Fibroblast of pulmonary artery (primary cell): ENCODE measurements around the gene HJV.
A peak's percentile ranks its signal among the peaks of the same experiment; 100 is the strongest.
"Not testable (repeated sequence)": the region's sequence is repeated elsewhere in the genome, so short reads cannot be mapped to it uniquely, and the experiment has no call there.

Experiments
- DNase-seq: peaks from one replicate; pipeline ENCODE4 v3.0.0-alpha.2; 2010; ENCODE audit warnings: low read depth
- H3K4me3 ChIP-seq: replicated peaks from 2 replicates; pipeline ENCODE4 v1.5.1; 2011; ENCODE audit warnings: low read depth, mild to moderate bottlenecking, control low read depth, low read length, moderate library complexity
- TF ChIP-seq, protein P1 (sequence below): IDR thresholded peaks from 2 replicates; pipeline ENCODE4 v1.5.1; 2011; ENCODE audit warnings: mild to moderate bottlenecking, control low read depth, low read length, inconsistent platforms; ENCODE audit errors: missing control alignments

Gene HJV

DNA sequence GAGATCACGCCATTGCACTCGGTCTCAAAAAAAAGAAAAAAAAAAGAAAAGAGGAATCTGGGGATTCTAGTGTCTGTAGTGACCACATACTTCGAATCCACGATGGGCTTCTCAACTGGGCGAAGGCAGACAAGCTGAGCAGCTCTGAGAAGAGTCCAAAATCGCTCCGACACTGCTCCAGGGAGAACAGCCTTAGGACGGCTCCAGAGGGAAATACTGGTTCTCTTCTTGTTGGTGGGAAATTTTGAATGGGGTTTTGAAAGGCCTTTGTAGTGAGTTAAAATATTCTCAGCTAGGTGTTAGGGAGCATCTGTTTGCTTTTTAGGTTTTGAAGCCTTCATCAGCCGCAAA, 18.3 kb upstream of the HJV start:
- TF ChIP-seq, protein P1, sequence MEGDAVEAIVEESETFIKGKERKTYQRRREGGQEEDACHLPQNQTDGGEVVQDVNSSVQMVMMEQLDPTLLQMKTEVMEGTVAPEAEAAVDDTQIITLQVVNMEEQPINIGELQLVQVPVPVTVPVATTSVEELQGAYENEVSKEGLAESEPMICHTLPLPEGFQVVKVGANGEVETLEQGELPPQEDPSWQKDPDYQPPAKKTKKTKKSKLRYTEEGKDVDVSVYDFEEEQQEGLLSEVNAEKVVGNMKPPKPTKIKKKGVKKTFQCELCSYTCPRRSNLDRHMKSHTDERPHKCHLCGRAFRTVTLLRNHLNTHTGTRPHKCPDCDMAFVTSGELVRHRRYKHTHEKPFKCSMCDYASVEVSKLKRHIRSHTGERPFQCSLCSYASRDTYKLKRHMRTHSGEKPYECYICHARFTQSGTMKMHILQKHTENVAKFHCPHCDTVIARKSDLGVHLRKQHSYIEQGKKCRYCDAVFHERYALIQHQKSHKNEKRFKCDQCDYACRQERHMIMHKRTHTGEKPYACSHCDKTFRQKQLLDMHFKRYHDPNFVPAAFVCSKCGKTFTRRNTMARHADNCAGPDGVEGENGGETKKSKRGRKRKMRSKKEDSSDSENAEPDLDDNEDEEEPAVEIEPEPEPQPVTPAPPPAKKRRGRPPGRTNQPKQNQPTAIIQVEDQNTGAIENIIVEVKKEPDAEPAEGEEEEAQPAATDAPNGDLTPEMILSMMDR = no peak
- DNase-seq = no peak
- no peak overlapping the region for H3K4me3 ChIP-seq

DNA sequence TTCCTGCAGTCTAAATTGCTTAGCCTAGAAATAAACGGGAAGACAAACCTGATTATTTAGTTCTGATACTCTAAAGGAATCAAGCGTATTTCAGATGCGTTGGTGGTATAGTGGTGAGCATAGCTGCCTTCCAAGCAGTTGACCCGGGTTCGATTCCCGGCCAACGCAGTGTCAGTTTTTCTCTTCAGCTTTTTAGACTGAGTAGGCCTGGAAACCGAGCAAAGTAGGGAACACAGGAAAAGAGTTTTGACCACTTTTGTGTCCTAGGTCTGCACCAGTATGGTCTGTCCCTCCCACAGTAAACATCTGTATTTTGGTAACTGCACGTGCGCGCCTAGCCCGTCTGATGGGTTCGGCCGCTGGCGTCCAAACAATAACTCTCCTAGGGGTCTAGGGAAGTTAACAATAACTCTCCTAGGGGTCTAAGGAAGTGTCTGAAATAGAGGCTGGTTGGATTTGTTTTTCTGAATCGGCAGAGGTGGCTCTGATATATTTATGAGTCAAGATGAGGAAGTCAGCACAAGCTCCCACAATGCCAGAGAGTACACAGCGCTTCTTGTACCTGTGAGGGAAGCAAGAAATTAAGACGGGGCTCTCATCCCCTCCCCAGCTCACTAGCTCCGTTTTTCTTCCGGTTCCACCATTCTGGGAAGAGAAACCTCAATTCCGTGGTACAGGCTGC, 15.6 kb upstream of the HJV start:
- DNase-seq = peak; percentile 91
- TF ChIP-seq, protein P1 = no peak
- H3K4me3 ChIP-seq = peak overlapping the region; percentile 77

DNA sequence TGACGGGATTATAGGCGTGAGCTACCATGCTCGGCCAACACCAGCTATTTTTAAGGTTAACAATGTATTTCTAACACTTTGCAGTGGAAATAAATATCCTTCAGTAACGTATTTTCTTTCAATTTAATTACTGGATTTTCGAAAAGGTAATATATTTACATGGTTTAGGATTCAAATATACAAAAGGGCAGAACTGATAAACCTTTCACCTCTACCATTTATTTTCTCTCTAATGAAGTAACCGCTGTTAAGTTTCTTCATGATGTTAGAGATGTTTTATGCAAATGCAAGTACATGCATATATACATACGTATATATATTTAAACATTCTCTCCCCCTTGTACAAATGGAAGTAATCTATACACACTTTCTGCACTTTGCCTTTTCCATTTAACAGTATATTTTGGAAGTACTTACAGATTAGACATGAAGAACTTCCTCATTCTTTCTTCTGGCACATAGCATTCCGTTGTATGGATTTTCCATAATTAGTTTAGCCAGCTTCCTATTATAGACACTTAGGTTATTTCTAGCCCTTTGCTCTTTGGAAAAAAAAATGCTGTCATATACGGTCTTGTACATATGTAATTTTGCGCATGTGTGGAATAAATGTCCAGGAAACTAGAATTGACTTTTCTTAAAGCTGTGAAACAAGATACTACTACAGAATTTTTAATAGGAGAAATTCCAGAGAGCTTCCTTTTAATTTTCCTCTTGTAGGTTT, 14.9 kb upstream of the HJV start:
- no peak for DNase-seq
- peak overlapping the region; percentile 59 for H3K4me3 ChIP-seq
- TF ChIP-seq, protein P1 = no peak

DNA sequence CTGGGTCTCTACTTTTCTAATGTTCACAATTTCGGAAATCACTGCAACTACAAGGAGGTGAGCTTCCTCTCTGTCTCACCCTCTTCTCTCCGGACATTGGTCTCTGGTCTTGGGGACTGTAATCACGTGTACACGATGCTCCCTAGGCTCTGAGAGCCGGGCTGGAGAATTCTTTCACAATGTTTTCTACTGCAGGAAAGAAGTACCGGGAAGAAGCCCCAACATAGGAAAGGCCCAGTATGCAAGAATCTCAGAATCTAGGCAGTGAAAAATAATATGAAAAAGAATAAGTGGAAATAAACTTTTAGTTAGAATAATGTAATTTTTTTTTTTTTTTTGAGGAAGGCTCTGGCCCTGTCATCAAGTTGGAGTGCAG, 13.5 kb upstream of the HJV start:
- peak; percentile 40 for DNase-seq
- TF ChIP-seq, protein P1 = no peak
- peak overlapping the region; percentile 40 for H3K4me3 ChIP-seq

DNA sequence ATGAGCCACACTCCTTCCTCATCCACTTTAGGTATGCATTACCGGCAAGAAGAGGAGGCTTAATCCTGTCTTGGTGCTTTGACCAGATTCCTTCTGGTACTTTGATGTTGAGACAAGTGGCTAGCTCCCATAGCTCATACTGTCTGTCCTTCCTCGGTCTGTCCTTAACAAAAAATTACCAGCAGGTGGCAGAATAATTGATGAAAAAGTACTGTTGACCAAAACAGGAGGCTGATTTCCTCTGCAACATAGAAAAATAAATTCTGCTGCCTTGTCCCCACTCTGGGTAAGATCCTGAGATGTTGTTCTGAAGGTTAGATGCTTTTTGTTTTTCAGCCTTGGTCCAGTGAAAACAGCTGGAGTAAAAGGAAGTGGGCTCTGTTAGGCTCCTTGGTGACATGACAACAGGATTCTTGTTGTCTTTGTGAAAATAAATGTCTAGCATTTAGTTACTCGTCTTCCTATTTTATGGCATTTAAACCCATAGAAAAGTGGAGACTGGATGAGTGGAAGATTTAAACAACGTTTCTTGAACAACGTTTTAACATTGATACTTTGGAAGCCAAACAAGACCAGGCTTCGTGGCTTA, 11.2 kb upstream of the HJV start:
- TF ChIP-seq, protein P1 = peak; percentile 55
- H3K4me3 ChIP-seq = no peak overlapping the region
- DNase-seq = peak; percentile 71

DNA sequence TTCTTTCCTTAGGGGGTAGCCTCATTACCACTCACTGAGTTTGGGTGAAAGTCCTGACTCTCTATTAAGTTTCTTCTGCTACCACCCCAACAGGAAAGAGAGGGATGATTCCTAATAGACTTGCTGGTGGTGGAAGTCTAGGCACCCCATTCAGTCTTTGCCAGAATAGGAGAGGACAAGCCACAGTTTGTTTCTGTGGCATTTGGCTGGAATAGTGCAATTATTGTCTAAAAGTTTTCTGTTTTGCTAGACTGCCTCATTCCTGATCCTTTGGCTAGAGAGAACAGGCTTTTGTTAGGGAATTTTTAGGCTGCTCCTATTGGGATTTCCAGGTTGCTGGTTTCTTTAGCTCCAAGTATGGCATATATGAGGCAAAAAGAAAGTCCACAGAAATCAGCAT, 9.9 kb upstream of the HJV start:
- no peak for DNase-seq
- TF ChIP-seq, protein P1 = no peak
- no peak overlapping the region for H3K4me3 ChIP-seq

DNA sequence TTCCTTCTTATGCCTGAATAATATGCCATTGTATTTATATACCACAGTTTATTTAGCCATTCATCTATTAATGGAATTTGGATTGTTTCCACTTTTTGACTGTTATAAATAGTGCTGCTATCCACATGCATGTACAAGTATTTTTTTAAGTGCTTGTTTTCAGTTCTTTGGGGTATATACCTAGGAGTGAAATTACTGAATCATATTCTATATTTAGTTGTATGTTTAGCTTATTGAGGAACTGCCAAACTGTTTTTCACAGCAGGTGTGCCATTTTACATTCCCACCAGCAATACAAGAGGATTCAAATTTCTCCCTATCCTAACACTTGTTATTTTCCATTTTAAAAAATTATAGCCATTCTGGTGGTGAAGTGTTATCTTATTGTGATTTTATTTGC, 7.6 kb upstream of the HJV start:
- no peak overlapping the region for H3K4me3 ChIP-seq
- DNase-seq = no peak
- TF ChIP-seq, protein P1 = no peak

DNA sequence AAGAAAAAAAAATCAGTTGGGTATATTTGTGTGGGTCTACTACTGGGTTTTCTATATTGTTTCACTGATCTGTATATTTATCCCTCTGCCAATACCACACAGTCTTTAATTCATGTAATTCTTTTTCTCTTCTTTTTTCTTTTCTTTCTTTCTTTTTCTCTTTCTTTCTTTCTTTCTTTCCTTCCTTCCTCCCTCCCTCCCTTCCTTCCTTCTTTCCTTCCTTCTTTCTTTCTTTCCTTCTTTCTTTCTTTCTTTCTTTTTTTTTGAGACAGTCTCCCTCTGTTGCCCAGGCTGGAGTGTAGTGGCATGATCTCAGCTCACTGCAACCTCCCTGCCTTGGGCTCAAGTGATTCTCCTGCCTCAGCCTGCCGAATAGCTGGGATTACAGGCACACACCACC, 5.1 kb upstream of the HJV start:
- H3K4me3 ChIP-seq, DNase-seq: not testable (repeated sequence)

DNA sequence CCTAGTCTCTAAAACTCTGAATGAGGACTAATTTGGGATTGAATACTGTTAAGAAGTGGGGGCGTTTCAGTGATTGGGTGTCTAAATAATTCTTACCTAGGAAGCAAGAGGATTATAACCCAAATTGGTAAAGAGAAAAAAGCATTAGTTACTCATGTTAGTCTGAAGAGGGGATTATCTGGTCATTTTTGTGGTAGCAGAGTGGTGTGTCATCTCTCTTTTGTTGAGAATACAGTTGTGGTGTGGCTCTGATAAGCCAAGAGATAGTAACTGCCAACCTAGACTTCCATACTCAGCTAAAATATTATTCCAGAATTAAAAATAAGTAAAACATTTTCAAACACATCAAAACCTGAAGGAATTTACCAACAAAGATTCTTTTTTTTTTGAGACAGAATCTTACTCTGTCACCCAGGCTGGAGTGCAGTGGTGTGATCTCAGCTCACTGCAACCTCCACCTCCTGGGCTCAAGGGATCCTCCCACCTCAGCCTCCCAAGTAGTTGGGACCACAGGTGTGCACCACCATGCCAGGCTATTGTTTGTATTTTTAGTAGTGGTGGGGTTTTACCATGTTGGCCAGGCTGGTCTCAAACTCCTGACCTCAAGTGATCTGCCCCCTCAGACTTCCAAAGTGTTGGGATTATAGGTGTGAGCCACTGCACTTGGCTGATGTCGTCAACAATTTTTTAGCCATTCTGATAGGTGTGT, 4.4 kb upstream of the HJV start:
- not testable (repeated sequence) for DNase-seq, H3K4me3 ChIP-seq
